HG02885 (cell line): ENCODE measurements around the gene RBP3.

ENCODE experiments used
- ATAC-seq: cut with Tn5 transposase; IDR thresholded peaks from one replicate; pipeline ENCODE4 v1.9.1; 2021; ENCODE audit warnings: mild to moderate bottlenecking; ENCODE audit not compliant: unreplicated experiment, poor library complexity

RBP3 gene

DNA sequence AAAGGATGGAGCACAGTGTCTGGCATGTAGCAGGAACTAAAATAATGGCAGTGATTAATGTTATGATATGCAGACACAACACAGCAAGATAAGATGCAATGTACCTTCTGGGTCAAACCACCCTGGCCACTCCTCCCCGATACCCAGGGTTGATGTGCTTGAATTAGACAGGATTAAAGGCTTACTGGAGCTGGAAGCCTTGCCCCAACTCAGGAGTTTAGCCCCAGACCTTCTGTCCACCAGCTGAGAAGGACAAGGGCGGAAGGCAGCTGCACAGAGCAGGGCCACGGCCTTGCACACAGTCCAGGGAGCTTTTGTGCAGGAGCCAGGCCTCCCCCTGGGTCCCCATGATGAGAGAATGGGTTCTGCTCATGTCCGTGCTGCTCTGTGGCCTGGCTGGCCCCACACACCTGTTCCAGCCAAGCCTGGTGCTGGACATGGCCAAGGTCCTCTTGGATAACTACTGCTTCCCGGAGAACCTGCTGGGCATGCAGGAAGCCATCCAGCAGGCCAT lies at the start of gene RBP3:
Gene RBP3 (plus strand): TSS at position 226 of the 514 bp plus-strand sequence. CDS start 122 bp downstream, at position 348.
- ATAC-seq = no peak

GRCh38 chr10:47298715-47299114 lies 49.4 kb upstream of the RBP3 start:
- ATAC-seq = no peak

GRCh38 chr10:47299611-47300428 lies 48.3 kb upstream of the RBP3 start, which contains the start of gene GDF10:
Gene GDF10, plus strand, starts transcription at chr10:47300197. Its CDS starts 455 bp downstream, at chr10:47300652.
- no peak for ATAC-seq

DNA sequence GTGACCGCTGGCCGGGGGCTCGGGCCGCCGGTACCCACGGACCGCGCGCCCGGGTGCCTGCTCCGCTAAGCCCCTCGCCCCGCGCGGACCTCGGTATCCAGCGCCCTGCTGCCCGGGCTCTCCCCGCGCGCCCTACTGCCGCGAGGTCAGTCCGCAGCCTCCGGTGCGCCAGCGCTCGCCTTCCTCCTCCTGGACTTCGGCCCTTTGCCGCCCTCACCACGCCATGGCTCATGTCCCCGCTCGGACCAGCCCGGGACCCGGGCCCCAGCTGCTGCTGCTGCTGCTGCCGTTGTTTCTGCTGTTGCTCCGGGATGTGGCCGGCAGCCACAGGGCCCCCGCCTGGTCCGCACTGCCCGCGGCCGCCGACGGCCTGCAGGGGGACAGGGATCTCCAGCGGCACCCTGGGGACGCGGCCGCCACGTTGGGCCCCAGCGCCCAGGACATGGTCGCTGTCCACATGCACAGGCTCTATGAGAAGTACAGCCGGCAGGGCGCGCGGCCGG lies 47.7 kb upstream of the RBP3 start:
- no peak for ATAC-seq

DNA sequence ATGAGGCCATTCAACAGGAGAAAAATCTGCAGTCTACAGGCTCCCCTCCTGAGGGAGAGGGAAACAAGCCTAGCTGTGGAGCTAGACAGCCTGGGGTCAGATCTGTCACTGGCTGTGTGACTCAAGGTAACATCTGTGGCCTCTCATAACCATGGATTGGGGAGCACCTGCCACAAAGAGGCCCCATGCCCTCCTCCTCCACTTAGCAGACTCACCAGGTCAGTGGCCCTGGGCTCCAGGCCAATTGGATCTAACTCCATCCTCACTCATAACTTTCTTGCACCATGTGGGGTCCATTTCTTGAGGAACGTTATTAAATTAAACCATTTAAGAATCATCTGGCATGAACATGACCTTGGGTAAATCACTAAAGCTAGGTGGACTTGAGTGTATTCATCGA lies 46.3 kb upstream of the RBP3 start:
- no peak for ATAC-seq

GRCh38 chr10:47303105-47303504 lies 45.1 kb upstream of the RBP3 start:
- ATAC-seq = no peak

DNA sequence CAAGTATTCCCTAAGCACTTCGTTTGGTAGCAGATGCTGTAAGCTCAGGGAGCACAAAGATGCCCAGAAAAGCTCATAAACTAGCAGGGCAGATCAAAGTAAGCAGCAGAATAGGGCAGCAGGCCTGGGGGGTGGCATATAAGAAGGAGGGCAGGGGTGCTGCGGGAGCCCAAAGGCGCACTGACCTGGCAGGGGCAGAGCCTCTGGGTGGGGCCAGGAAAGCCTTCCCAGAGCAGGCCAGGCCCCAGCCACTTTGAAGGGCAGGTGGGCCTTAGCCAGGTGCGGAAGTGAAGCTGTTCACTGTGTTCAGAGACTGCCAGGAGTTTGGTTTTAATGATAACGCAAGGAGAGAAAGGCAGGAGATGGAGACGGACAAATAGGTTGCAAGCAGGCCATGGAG lies 44.3 kb upstream of the RBP3 start:
- no peak for ATAC-seq

- no peak for ATAC-seq
These were observed 42.6 kb upstream of the RBP3 start for GRCh38 chr10:47305566-47305965.

- no peak for ATAC-seq
These were observed 41.6 kb upstream of the RBP3 start for GRCh38 chr10:47306387-47307210.

DNA sequence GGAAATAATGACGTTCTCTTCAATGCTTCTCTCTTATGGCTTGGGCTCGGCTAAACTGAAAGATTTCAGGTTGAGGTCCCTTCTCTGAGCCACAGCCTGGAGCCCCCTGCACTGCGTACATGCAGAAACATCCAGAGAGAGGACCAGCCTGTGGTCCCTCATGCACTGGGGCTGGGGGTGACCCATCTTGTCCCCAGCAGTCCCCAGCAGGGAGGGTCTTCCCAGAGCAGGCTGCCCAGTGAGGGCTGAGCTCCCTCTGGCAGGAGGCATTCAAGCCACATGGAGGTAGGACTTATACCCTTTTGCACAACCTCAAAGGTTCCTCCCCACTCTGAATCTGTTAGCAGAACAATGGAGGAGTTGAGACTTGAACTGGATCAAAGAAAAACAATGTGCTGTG lies 40.8 kb upstream of the RBP3 start:
- no peak for ATAC-seq

DNA sequence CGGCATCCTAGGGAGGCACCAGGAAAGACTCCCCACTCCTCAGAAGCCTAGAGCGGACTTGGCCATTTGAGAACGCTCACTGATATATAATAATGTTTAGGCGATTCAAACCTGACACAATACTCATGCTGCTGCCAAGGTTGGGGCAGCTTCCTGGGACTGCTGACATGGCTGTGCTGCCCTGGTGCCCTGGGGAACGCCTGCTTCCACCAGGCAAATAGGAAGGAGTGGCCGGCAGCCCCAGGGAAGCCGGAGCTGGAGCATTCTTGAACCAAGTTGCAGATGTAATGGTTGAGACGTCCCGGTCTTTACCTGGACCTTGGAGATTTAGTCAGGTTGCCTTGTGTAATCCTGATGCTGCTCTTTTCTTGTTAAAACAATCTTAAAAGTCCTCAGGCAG lies 39.4 kb upstream of the RBP3 start:
- no peak for ATAC-seq

DNA sequence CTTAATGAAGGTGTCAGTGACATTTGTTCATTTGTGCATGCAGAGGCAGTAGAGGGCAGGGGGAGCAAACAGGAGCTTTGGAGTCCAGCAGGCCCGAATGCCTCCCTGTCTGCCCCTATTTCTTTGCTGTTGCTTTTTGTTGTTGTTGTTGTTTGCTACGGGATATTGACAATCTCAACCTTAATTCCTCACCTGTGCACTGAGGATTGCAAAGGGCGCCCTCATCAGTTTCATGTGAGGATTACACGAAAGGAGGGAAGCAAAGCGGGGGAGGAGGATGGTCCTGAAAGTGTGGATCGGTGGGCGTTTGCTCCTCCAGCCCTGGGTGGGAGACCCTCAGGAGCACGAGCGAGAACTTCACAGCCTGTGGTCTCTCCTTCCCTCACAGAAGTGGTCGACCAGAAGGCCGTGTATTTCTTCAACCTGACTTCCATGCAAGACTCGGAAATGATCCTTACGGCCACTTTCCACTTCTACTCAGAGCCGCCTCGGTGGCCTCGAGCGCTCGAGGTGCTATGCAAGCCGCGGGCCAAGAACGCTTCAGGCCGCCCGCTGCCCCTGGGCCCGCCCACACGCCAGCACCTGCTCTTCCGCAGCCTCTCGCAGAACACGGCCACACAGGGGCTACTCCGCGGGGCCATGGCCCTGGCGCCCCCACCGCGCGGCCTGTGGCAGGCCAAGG lies 38.6 kb upstream of the RBP3 start:
- no peak for ATAC-seq

DNA sequence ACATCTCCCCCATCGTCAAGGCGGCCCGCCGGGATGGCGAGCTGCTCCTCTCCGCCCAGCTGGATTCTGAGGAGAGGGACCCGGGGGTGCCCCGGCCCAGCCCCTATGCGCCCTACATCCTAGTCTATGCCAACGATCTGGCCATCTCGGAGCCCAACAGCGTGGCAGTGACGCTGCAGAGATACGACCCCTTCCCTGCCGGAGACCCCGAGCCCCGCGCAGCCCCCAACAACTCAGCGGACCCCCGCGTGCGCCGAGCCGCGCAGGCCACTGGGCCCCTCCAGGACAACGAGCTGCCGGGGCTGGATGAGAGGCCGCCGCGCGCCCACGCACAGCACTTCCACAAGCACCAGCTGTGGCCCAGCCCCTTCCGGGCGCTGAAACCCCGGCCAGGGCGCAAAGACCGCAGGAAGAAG lies 38.1 kb upstream of the RBP3 start:
- no peak for ATAC-seq

GRCh38 chr10:47311193-47311931 lies 36.8 kb upstream of the RBP3 start:
- no peak for ATAC-seq

- peak; percentile 87 for ATAC-seq
These were observed 36.1 kb upstream of the RBP3 start for GRCh38 chr10:47311932-47312662.

DNA sequence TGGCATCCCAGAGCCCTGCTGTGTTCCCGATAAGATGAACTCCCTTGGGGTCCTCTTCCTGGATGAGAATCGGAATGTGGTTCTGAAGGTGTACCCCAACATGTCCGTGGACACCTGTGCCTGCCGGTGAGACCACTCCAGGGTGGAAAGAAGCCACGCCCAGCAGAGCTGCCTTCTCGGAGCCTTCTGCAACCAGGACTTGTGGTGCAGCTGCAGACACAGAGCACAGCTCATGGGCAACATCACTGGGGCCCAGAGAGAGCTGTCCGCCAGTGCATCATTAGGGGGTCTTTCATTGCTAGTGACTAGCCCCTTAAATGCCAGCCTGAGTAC lies 35.5 kb upstream of the RBP3 start:
- ATAC-seq = no peak

DNA sequence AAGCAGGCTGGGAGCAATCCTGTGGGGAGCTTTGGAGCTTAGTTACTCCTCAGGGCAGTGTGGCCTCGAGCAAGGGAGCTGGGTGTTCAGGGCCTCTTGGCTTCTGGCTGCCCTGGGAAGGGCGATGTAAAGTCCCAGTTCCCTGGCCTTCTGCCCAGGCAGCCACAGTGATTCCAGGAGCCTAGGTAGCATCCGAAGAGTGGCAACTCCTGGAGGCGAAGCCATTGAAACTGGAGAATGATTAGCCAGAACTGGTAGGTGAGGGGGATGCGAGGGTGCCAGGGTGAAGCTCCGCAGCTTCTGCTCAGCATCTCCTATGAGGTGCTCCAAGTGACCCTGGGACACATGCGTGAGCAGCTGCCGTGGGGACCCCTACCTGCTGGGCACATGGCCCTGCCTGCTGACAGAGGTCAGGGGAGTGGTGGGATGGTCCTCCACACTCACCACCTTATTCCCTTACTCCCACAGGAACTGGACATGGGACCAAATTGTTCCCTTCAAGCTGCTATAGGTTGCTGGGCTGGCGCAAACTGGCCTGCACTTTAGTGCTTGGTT lies 33.7 kb upstream of the RBP3 start:
- ATAC-seq = no peak

GRCh38 chr10:47315421-47315820 lies 32.7 kb upstream of the RBP3 start:
- ATAC-seq = no peak

DNA sequence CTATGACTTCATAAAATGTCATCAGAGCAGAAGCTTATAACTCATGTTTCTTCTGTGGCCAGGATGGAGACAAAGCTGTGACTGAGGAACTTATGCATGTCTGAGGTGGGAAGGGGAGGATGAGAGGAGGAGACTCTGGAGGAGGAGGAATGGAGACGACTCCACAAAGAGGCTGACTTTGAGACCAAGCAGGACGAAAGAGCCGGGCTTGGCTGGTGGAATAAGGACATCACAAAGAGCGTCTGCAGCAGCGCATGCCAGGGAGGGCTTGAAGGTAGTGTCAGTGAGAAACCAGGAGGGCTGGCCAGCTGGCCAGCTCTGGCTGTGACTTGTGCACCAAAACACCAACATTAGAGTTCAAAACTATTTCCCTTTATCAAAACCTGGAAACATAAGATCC lies 32.0 kb upstream of the RBP3 start:
- no peak for ATAC-seq
